ENCODE measurements around the gene SVIL. TPM values are rescaled to one million over a fixed set of nuclear protein-coding genes. Genes with fewer than 3 reads are reported as not detected.
A peak's percentile ranks its signal among the peaks of the same experiment; 100 is the strongest.
"Not testable (repeated sequence)": the region's sequence is repeated elsewhere in the genome, so short reads cannot be mapped to it uniquely, and the experiment has no call there.

SVIL gene
- total RNA-seq, 2 experiments from 2014 or later: 12.5 to 17.0 TPM

DNA sequence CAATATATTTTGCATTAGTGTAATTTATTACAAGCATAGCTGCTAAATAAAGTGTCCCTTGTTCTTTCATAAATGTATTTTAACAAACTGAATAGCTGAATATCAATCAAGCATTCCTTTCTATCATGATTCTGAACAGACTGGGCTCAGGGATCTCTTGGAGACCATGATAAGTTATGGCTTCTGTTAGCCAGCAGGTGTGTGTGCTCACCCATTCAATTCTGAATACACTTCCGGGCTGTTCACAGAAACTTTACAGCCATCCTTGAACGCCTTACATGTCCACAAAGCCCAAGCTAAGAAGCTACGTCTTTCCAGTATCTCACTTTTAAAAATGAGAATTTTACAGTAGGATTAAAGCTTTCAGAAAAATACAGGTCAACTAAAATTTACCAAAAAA, 115.1 kb downstream of the SVIL start:
- no peaks in the 10 kb centered on the region for H3K4me1 Mint-ChIP-seq
- ChIA-PET POLR2A (no interaction called here), CTCF (interaction anchor here (0.5 to 1.6 kb wide), 3 partner anchors 22 to 932 kb away, joined by 3 to 4 read pairs (median 3); no protein-coding TSS in a partner anchor)
- no peak overlapping the region for H3K4me3 Mint-ChIP-seq
- intact Hi-C loops (cut with DNase I, micrococcal nuclease): no loop called here
- H3K27ac Mint-ChIP-seq: no peak overlapping the region
- peaks cover 29% of the 10 kb centered on the region for H3K36me3 Mint-ChIP-seq (ENCODE audit: low read depth)
- no peaks in the 10 kb centered on the region for H3K27me3 Mint-ChIP-seq
- no peaks in the 10 kb centered on the region for H3K9me3 Mint-ChIP-seq (ENCODE audit: low read depth)
- DNase-seq (no peak), ATAC-seq (no peak)

DNA sequence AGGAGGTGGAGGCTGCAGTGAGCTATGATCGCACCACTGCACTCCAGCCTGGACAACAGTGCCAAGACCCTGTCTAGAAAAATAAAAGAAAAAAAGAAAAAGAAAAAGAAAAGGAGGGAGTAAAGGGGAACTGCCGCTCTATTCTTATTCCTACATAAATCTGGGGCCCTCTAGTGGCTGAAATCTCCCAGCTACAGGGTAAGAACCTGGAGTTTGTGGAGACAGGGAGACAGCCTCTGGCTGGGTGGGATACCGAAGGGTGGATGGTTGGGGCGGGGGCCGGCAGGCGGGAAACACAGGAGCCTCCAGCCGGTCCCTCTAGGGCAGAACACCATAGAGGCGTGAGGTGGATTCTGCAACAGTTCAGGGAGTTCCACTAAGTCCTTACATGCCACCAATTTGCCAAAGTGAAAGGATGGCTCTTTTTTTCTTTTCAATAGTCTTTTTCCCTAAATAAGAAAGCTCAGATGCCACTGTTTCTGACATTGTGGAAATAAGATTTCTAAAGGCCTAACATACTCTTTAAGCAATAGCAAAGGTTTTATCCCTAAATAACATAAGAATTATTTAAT, 117.3 kb downstream of the SVIL start:
- no peaks in the 10 kb centered on the region for H3K4me1 Mint-ChIP-seq

DNA sequence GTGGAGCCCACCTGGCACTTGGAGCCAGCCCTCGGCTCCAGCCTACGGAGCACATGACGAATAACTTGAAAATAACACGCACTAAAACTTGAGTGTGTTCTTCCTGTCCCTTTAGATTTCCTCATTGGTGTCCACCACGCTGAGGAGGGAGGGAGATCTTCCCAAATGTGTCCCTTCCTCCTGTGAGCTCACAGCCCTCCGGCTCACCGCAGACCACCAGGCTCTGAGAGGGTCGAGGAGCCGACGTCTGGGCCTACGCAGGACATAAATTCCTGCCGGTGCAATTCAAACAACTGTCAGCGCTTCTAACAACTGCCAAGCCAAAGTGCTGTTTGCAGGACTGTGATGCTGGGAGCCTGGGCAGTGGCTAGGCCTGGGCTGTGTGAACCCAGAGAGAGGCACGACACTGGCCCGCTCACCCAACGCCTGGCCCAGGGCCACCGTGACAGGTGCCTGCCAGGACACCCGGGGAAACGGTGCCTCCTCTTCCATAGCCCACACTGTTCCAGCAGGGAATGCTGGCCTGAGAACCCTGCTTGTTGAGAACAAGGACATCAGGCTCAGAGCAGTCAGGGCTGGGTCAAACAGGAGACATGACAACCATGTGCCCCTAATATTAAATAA, 118.3 kb downstream of the SVIL start:
- intact Hi-C loops (cut with DNase I, micrococcal nuclease): not testable (repeated sequence)

More for the DNA sequence above, 117.3 kb downstream of the SVIL start:
- Mint-ChIP-seq H3K36me3 (ENCODE audit: low read depth) (peaks cover 15% of the 10 kb centered on the region), H3K4me3 (no peak overlapping the region), H3K27ac (no peak overlapping the region), H3K9me3 (ENCODE audit: low read depth) (no peaks in the 10 kb centered on the region), H3K27me3 (no peaks in the 10 kb centered on the region)
- ATAC-seq (no peak), DNase-seq (peak; percentile 26)
- intact Hi-C loops (cut with DNase I, micrococcal nuclease): no loop called here
- ChIA-PET POLR2A (no interaction called here), CTCF (interaction anchor here (0.6 to 1.5 kb wide), 6 partner anchors 8 to 521 kb away, joined by 3 to 8 read pairs (median 4); no protein-coding TSS in a partner anchor)

DNA sequence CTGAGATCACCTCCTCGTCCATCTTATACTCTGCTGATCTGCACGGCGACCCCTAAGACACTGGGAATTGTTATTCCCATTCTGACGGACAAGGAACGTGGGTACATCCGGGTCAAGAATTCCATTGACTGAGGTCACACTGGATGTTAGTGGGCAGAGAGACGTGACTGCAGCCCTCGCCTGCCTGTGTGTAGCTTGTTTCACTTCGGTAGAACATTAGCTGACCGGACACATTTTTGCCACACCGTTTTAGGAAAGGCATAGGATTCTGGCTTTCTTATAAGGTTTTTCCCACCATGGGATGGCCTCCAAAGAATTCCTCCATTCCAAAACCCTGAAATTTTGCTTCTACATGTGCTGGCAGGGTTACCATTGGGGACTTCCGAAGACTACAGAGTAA, 118.9 kb downstream of the SVIL start:
- H3K4me1 Mint-ChIP-seq; H3K36me3 Mint-ChIP-seq (ENCODE audit: low read depth); ATAC-seq; H3K4me3 Mint-ChIP-seq; DNase-seq; intact Hi-C loops (cut with DNase I, micrococcal nuclease); H3K27me3 Mint-ChIP-seq; POLR2A ChIA-PET; H3K27ac Mint-ChIP-seq; H3K9me3 Mint-ChIP-seq (ENCODE audit: low read depth): not testable (repeated sequence)
- CTCF ChIA-PET: interaction anchor here (1.2 kb wide), 1 partner anchor 9 kb away, joined by 3 read pairs; no protein-coding TSS in a partner anchor

More for the DNA sequence above, 118.3 kb downstream of the SVIL start:
- CTCF ChIA-PET: interaction anchor here (1.2 to 1.5 kb wide), 4 partner anchors 9 to 108 kb away, joined by 3 to 8 read pairs (median 5); no protein-coding TSS in a partner anchor
- POLR2A ChIA-PET; ATAC-seq; H3K9me3 Mint-ChIP-seq (ENCODE audit: low read depth); DNase-seq; H3K4me1 Mint-ChIP-seq; H3K4me3 Mint-ChIP-seq; H3K27me3 Mint-ChIP-seq; H3K27ac Mint-ChIP-seq: not testable (repeated sequence)
- peaks cover 10% of the 10 kb centered on the region for H3K36me3 Mint-ChIP-seq (ENCODE audit: low read depth)

DNA sequence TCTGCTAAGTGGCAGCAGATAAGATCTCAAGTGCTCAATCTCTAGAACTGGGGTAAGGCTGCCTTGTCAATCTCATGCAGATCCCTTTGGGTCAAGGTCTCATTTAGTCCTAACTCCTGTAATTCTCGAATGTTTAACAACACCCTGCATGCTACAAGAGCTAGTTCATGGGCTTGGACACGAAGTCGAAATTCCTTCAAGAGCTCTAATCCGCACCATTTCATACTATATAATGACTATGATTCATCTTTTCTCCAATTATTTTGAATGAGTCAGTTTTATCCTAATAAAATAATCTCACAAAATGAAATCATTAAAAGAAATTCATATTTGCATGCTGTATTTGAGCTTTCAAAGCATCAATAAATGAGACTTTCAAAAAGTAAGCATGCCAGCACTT, 119.7 kb downstream of the SVIL start:
- CTCF ChIA-PET: interaction anchor here (0.5 to 1.4 kb wide), 4 partner anchors 10 to 140 kb away, joined by 3 to 6 read pairs (median 3); no protein-coding TSS in a partner anchor
- intact Hi-C loops (cut with DNase I, micrococcal nuclease); H3K36me3 Mint-ChIP-seq (ENCODE audit: low read depth): not testable (repeated sequence)

DNA sequence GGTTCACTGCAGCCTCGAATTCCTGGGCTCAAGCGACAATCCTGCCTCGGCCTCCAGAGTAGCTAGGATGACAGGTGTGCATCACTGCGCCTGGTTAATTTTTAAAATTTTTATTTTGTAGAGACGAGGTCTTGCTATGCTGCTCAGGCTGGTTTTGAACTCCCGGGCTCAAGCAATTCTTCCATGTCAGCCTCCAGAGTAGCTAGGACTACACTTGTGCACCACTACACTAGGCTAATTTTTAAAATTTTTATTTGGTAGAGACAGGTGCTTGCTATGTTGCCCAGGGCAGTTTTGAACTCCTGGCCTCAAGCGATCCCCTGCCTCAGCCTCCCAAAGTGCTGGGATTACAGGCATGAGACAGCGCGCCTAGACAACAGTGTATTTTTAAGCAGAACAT, 120.5 kb downstream of the SVIL start:
- Mint-ChIP-seq H3K27ac (no peak overlapping the region), H3K4me3 (no peak overlapping the region), H3K27me3 (no peaks in the 10 kb centered on the region), H3K4me1 (no peaks in the 10 kb centered on the region), H3K9me3 (ENCODE audit: low read depth) (no peaks in the 10 kb centered on the region), H3K36me3 (ENCODE audit: low read depth) (peaks cover 2% of the 10 kb centered on the region)
- CTCF ChIA-PET: interaction anchor here (1.2 to 3.0 kb wide), 5 partner anchors 9 to 27 kb away, joined by 3 to 29 read pairs (median 6); no protein-coding TSS in a partner anchor
- DNase-seq: no peak
- no peak for ATAC-seq
- intact Hi-C loops (cut with DNase I, micrococcal nuclease): loop anchor here in 1 of 2 experiments (5.0 kb wide), 2 partner anchors 67 to 1158 kb away; no protein-coding TSS in a partner anchor
- POLR2A ChIA-PET: no interaction called here

More for the DNA sequence above, 119.7 kb downstream of the SVIL start:
- H3K27me3 Mint-ChIP-seq; ATAC-seq; H3K9me3 Mint-ChIP-seq (ENCODE audit: low read depth); H3K4me1 Mint-ChIP-seq; H3K27ac Mint-ChIP-seq; DNase-seq; POLR2A ChIA-PET; H3K4me3 Mint-ChIP-seq: not testable (repeated sequence)

DNA sequence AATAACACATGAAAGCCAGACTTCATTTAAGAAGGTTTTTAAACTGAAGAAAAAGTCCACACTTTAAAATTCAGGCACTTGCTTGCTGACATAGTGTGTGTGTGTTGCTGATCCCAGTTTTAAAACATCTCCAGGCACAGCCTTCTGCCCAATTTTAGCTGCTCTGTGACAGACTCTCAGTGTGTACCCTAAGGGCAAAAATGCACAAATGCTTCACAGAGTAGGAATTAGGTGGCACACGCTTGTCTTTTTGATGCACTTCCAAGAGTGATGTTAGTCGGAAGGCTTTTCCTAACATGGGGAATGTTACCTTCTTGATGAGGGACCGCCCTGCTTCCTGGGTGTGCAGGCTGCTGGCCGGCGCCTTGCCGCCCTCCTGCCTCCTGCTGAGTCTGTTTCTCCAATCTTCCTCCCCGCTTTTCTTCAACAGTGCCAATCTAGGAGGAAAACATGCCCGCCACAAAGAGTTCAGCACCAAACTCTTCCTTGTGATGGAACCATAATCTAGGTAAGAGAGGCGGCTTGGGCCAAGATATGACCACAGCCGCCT, 122.3 kb downstream of the SVIL start:
- no peak overlapping the region for H3K4me3 Mint-ChIP-seq
- intact Hi-C loops (cut with DNase I, micrococcal nuclease): loop anchor here in 1 of 2 experiments (2.0 to 5.0 kb wide), 3 partner anchors 65 to 1160 kb away; no protein-coding TSS in a partner anchor
- no peak for DNase-seq
- H3K36me3 Mint-ChIP-seq (ENCODE audit: low read depth): peaks cover 6% of the 10 kb centered on the region
- no peak for ATAC-seq
- H3K4me1 Mint-ChIP-seq: no peaks in the 10 kb centered on the region
- H3K9me3 Mint-ChIP-seq (ENCODE audit: low read depth): no peaks in the 10 kb centered on the region
- no peaks in the 10 kb centered on the region for H3K27me3 Mint-ChIP-seq
- POLR2A ChIA-PET: no interaction called here
- CTCF ChIA-PET: interaction anchor here (0.6 to 3.0 kb wide), 14 partner anchors 9 to 1176 kb away, joined by 3 to 29 read pairs (median 4); no protein-coding TSS in a partner anchor
- no peak overlapping the region for H3K27ac Mint-ChIP-seq

DNA sequence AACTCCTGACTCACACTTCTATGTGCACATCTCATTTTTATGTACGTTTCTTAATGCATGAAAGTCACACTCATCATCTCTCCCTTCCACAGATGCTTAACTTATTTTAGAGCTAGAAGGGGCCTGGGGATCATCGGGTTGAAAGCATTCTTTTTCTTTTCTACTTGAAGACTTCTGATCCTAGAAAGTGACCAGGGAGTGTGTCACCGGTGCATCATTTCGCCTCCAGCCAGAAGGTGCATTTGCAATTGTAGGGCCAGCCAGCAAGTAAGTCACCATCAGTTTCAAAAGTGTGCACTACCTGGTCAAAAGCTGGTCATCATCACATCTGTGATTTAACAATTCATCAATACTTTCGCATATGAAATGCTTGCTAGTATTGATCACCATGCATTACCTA, 123.0 kb downstream of the SVIL start:
- ATAC-seq; POLR2A ChIA-PET; DNase-seq; H3K4me3 Mint-ChIP-seq; H3K9me3 Mint-ChIP-seq (ENCODE audit: low read depth); H3K27me3 Mint-ChIP-seq; H3K27ac Mint-ChIP-seq; H3K4me1 Mint-ChIP-seq; H3K36me3 Mint-ChIP-seq (ENCODE audit: low read depth): not testable (repeated sequence)
- intact Hi-C loops (cut with DNase I, micrococcal nuclease): loop anchor here in 1 of 2 experiments (2.0 to 5.0 kb wide), 3 partner anchors 65 to 1160 kb away; no protein-coding TSS in a partner anchor
- CTCF ChIA-PET: interaction anchor here (0.6 to 3.0 kb wide), 5 partner anchors 9 to 1160 kb away, joined by 3 to 29 read pairs (median 6); no protein-coding TSS in a partner anchor

DNA sequence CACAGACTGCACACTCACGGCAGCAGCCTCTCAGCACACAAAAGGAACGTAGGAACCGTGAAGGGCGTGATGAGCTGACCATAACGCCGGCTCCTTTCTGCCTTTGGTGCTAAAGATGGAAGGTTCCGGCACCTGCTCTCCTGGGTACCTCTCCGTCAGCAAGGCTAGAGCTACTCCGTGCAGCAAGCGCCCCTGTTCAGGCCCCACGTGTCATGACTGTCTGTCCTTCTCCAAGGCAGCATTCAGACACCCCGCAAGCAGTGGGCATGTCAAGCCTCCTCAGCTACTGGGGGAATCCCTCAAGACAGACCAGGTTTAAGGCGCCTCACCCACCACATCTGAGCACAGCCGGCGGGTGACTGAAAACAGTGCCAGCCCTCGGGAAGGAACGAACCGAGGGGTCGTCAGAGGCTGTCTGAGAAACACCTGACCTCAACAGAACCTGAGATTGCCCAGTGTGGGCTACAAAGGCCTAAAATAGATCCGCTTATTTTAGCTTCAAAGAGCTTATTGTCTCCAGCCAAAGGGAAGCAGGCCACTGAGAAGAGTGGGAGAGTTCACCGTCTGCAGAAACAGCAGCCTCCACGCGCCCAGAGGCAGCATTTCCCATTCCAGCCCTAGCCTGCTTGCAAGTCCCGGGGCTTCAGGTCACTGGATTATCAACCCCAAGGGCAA, 124.2 kb downstream of the SVIL start:
- CTCF ChIA-PET: interaction anchor here (2.7 kb wide), 1 partner anchor 14 kb away, joined by 6 read pairs; no protein-coding TSS in a partner anchor
- H3K27ac Mint-ChIP-seq: not testable (repeated sequence)

DNA sequence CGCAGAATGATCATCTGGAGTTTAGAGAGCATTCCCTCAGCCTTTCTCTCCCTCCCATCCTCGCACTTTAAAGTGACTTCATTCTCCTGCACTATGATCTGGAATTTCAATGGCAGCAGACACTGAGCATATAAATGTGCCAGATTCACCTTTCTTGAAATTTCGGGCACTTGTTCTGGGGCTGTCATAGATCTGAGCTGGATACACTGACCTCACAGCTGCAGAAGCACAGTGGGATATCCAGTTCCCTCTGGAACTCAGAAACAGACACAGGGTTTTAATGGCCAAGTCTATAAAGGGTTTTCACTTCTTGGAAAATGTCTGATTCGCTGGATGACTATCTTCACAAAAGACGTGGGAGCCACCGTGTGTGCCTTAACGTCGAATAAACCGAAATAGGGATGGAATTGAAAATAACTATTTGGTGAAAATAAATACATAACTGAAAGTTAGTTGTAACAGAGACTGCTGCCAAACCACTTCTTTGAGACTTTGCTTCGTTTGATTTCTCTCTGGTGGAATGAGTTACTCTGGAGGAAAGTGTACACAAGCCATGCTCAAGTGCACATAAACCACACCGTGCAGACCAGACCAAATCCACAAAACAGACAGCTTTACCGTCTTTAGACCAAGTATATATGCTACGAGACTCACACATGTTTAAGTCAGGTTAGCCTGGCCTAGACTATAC, 126.1 kb downstream of the SVIL start:
- no peak overlapping the region for H3K27ac Mint-ChIP-seq
- peaks cover 10% of the 10 kb centered on the region for H3K36me3 Mint-ChIP-seq (ENCODE audit: low read depth)
- ATAC-seq (no peak), DNase-seq (no peak)
- ChIA-PET POLR2A (no interaction called here), CTCF (interaction anchor here (2.7 kb wide), 1 partner anchor 12 kb away, joined by 6 read pairs; no protein-coding TSS in a partner anchor)
- no peaks in the 10 kb centered on the region for H3K4me1 Mint-ChIP-seq
- H3K27me3 Mint-ChIP-seq: no peaks in the 10 kb centered on the region
- intact Hi-C loops (cut with DNase I, micrococcal nuclease): no loop called here
- H3K9me3 Mint-ChIP-seq (ENCODE audit: low read depth): no peaks in the 10 kb centered on the region
- no peak overlapping the region for H3K4me3 Mint-ChIP-seq

More for the DNA sequence above, 124.2 kb downstream of the SVIL start:
- not testable (repeated sequence) for H3K4me1 Mint-ChIP-seq; H3K9me3 Mint-ChIP-seq (ENCODE audit: low read depth); H3K4me3 Mint-ChIP-seq; H3K27me3 Mint-ChIP-seq; H3K36me3 Mint-ChIP-seq (ENCODE audit: low read depth); DNase-seq; ATAC-seq
- POLR2A ChIA-PET: interaction anchor here (0.6 kb wide), 1 partner anchor 123 kb away, joined by 6 read pairs; no protein-coding TSS in a partner anchor
- intact Hi-C loops (cut with DNase I, micrococcal nuclease): loop anchor here in 1 of 2 experiments (5.0 kb wide), 2 partner anchors 63 to 1162 kb away; no protein-coding TSS in a partner anchor

All from activated CD4-positive, alpha-beta T cell treated with anti-CD3 and anti-CD28 coated beads for 36 hours (primary cell).